Neuron (in vitro differentiated cells): ENCODE results near the gene BMP3.
A peak's percentile ranks its signal among the peaks of the same experiment; 100 is the strongest.

ENCODE experiments used
- H2AFZ ChIP-seq: one replicate; pipeline ENCODE4 v1.6.1; 2013; ENCODE audit warnings: low read depth, mild to moderate bottlenecking, inconsistent platforms, low read length, moderate library complexity
- H3K27me3 ChIP-seq: one replicate; pipeline ENCODE4 v1.6.1; 2013; ENCODE audit warnings: low read length; ENCODE audit not compliant: insufficient read depth
- H3K36me3 ChIP-seq: one replicate; pipeline ENCODE4 v1.6.1; 2013; ENCODE audit warnings: low read length; ENCODE audit not compliant: insufficient read depth
- H3K4me1 ChIP-seq: one replicate; pipeline ENCODE4 v1.6.1; 2013; ENCODE audit warnings: low read length; ENCODE audit not compliant: insufficient read depth
- H3K4me3 ChIP-seq: 2 replicates; pipeline ENCODE4 v1.5.1; 2013; ENCODE audit warnings: mild to moderate bottlenecking, low read length, moderate library complexity
- H3K9me3 ChIP-seq: one replicate; pipeline ENCODE4 v1.6.1; 2013; ENCODE audit warnings: low read length

BMP3 gene

DNA sequence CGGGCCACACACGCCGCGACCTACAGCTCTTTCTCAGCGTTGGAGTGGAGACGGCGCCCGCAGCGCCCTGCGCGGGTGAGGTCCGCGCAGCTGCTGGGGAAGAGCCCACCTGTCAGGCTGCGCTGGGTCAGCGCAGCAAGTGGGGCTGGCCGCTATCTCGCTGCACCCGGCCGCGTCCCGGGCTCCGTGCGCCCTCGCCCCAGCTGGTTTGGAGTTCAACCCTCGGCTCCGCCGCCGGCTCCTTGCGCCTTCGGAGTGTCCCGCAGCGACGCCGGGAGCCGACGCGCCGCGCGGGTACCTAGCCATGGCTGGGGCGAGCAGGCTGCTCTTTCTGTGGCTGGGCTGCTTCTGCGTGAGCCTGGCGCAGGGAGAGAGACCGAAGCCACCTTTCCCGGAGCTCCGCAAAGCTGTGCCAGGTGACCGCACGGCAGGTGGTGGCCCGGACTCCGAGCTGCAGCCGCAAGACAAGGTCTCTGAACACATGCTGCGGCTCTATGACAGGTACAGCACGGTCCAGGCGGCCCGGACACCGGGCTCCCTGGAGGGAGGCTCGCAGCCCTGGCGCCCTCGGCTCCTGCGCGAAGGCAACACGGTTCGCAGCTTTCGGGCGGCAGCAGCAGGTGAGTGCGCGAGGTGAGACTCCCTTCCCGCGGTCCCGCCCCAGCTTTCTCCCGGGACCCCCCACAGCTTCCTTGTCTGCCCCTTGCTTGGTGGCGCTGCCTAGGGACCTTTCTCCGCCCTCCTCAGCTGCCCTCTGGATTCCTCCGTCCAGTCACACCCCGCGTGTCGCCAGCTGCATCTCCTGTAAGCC is 678 bp downstream of the BMP3 start:
- H3K27me3 ChIP-seq, result peaks cover 56% of the 10 kb centered on the region
- peak overlapping the region; percentile 29 for H3K4me3 ChIP-seq
- peak overlapping the region; percentile 24 for H2AFZ ChIP-seq
- no peaks in the 10 kb centered on the region for H3K9me3 ChIP-seq
- no peaks in the 10 kb centered on the region for H3K36me3 ChIP-seq
- H3K4me1 ChIP-seq, result peaks cover 6% of the 10 kb centered on the region

DNA sequence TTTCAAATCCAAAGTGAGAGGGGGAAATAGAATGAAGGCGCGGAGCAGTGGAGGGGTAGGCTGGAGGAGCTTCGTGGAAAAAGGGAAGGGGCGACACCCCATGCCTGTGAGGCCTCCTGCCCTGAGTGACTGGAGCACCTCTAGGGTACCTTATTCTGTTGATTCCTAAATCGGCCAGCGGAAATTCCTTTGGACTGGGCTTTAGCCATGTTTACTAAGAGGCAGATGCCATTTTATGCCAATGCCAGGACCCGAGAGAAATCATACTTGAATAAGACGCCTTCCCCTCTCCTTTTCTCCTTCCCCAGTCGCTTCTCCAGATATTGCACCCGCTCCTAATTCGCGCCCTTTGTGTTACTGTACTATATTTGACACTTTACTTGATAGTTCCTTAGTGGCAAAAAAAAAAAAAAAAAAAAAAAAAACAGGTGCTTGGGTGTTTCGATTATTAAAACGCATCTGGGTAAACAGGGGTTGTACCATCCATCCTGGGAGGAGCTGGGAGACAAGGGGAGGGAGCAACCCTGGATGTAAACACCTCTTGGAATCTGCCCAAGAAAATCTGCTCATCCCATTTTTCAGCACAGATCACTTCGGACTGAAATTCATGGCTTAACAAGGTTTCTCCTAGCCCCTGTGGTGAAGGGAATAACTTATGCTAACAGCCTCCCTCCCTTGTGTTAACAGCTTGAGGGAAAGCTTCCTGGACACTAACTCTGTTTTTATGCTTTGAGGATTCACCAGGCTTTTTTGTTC is 1.5 kb downstream of the BMP3 start:
- H2AFZ ChIP-seq, result no peak overlapping the region
- H3K4me3 ChIP-seq, result no peak overlapping the region
- no peaks in the 10 kb centered on the region for H3K9me3 ChIP-seq
- H3K4me1 ChIP-seq, result peaks cover 6% of the 10 kb centered on the region
- no peaks in the 10 kb centered on the region for H3K36me3 ChIP-seq
- peaks cover 56% of the 10 kb centered on the region for H3K27me3 ChIP-seq

DNA sequence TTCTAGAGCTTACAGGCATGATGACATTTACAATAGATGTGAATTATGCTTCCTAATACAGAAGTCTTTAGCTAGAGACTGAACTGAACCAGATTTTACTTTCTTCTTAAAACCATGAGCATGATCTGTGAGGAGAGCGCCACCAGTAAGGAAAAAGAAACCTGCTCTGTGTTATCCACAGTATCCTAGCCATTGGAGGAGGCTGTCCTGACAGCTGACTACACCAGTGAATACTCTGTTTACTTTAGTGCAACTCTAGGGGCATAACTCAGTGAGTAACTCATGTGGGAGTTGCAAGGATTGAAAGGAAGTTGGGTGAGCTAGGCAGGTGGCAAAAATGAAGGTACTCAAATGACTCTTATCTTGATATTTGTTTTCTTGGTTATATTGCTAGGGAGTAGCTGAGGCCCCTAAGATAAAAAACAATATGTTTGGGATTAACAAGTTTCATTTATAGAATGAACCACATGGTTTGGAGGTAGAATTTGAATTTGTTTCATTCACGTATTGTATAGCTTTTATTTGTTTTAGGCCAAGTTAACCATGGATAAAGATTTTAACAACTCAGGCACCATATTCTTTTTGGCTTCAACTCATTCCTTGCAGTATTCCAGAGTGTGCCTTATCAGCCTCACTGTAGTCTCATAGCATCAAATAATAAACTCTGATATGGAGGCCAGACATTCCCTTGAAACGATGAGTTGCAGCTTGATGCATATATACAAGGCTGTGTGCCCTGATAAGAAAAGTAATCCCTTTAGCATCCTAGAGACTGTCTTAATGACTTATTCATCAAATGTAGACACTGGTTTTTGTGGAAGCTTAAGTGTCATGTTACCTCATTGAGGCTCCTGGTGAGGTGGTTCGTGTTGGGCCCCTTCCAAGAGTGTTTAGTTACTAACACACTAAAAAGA is 2.5 kb downstream of the BMP3 start:
- Histone ChIP-seq H3K27me3 (peaks cover 56% of the 10 kb centered on the region), H3K4me3 (no peak overlapping the region)

DNA sequence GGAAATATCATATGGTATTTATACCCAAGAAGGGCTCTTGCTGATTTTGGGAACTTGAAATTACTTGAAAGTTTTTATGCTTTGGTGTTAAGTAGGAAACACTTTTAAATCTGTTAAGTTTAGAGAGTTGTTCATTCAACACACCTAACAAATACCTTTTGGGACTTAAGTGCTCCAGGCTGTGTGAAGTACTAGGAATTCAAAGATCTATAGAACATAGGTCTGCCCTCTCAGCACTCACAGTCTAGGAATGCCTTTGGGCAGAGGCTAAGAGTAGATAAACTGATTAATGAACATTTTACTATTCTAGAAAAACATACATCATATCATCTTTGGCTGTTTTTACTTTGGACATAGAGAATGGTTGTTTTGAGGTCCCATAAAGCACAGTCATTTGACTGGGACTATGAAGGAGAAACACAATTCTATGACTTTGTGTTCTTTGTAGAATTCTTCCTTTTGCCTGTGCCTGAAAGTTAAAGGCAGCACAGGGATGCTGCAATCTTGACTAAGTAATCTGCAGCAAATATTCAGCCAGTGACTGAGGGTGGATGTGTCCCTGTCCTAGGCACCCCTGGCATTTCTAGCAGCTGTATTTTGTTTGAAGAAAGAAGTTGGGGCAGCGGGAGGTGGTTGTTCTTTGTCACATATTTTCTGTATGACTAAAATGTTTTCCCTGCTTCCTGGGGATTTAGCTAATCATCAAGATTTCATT is 8.3 kb downstream of the BMP3 start:
- Histone ChIP-seq H3K36me3 (no peaks in the 10 kb centered on the region), H3K4me3 (no peak overlapping the region), H3K27me3 (peaks cover 4% of the 10 kb centered on the region), H2AFZ (no peak overlapping the region), H3K4me1 (no peaks in the 10 kb centered on the region), H3K9me3 (no peaks in the 10 kb centered on the region)

More for the DNA sequence above, 2.5 kb downstream of the BMP3 start:
- Histone ChIP-seq H3K4me1 (peaks cover 6% of the 10 kb centered on the region), H2AFZ (no peak overlapping the region), H3K36me3 (no peaks in the 10 kb centered on the region), H3K9me3 (no peaks in the 10 kb centered on the region)

DNA sequence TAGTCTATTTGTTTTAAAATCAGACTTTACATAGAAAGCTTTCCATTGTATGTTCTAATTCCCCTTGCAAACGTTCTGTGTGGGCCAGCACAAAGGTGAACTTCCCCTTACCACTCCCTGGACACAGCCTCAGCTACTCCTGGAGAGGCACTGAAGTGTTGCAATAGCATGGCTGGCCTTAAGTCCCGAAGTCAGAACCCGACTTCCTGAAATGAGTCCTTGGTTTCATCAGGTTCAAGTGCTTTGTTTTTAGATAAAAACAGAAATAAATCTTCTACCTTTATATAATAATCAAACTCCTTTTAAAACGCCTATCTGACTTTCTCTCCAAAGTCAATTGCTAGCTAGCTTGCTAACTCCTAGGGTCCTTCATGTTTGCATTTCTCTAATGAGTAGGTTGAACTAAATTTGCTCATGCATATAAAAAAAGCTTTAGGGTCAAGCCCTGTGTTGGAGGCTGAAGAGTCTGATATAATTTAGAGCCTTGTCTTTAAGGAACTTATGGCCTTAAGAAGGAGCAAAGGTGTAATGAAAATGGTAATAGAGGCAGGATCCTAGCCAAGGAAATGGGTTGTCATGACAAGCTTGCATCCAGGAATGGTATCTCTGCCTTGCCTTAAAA is 9.0 kb downstream of the BMP3 start:
- H3K27me3 ChIP-seq, result no peaks in the 10 kb centered on the region
- no peaks in the 10 kb centered on the region for H3K9me3 ChIP-seq
- no peak overlapping the region for H3K4me3 ChIP-seq
- H3K4me1 ChIP-seq, result no peaks in the 10 kb centered on the region
- no peak overlapping the region for H2AFZ ChIP-seq
- no peaks in the 10 kb centered on the region for H3K36me3 ChIP-seq

DNA sequence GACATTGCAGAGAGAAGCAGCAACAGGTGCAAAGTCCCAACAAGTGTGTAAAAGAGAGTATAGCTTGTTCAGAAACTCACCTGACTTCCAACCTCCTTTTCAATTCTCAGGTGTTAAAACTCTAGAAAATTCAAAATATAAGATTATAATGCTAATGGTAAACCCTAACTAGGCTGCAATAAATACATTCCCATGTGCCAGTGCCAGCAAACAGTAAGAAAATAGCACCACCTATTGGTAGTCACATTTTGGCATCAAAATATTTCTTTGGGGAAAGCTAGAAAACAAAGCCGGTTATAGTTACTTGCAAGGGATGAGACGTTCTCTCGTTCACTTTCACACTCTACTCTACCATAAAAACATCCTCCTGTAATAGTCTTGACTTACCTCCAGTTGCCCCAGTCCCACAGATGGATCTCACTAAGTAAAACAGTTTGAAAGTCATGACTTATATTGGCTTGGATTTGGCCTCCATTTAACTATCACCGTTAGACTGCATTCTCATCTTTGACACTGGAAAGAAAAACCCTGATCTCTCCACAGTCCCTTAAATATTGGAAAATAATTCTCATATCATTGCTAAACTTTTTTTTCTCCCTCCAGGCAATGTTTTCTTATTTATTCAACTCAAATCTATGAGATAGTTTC is 9.6 kb downstream of the BMP3 start:
- H3K36me3 ChIP-seq, result no peaks in the 10 kb centered on the region
- no peak overlapping the region for H3K4me3 ChIP-seq
- H3K27me3 ChIP-seq, result no peaks in the 10 kb centered on the region

DNA sequence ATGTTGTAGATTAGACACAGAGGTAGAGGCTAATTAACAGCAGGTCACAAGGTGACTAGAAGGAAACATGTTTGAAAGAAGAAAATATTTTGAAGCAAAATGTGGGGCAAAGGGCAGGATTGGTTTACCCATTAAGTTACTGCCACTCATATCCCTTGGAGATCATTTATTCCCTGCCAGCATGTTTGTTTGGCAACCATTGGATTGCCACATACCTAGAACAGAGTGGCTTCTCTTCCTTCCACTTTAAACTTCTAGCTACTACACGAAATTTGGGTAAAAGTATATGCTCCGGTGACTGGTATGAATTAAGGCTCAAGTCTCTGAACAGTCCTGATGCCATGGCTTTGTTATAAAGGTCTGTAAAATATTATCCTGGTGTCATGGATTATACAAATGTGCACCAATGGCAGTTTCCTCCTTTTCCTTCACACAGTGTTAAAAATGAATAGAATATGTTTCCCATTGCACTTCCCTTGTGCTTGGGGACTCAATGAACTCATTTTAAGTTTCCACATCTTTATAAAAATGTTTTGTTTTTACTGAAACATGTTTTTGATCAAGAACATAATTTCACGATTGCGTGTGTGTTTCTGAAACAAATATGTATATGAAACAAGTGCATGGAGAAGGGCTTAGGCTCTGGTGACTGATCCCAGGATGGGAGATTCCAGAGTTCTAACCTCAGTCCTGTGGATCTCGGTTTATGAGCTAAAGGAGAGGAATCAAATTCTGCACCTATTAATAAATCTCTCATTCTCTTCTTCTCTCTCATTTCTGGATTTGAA is 12.3 kb downstream of the BMP3 start:
- no peaks in the 10 kb centered on the region for H3K9me3 ChIP-seq
- no peaks in the 10 kb centered on the region for H3K36me3 ChIP-seq
- no peak overlapping the region for H2AFZ ChIP-seq
- no peaks in the 10 kb centered on the region for H3K4me1 ChIP-seq
- H3K27me3 ChIP-seq, result no peaks in the 10 kb centered on the region
- no peak overlapping the region for H3K4me3 ChIP-seq

More for the DNA sequence above, 9.6 kb downstream of the BMP3 start:
- Histone ChIP-seq H3K9me3 (no peaks in the 10 kb centered on the region), H3K4me1 (no peaks in the 10 kb centered on the region), H2AFZ (no peak overlapping the region)

DNA sequence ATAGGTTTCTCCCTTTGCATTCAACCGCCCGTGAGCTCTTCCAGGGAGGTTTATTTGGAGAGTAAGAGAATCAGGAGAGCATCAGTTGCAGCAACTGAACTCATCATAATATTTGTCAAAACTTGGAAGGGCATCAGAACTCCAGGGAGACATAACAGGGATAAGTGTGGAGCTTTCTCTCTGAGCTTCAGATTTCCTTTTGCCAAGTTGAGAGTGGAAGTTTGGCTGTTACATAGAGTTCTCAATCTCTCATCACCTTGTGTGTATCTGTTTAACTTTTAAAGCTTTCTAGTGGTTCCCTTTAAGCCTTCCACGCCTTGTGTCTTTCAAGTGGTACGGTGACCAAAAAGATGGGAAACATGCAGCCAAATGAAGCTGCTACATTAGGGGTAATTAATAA is 18.8 kb downstream of the BMP3 start:
- H2AFZ ChIP-seq, result no peak overlapping the region
- H3K4me3 ChIP-seq, result no peak overlapping the region
- H3K36me3 ChIP-seq, result no peaks in the 10 kb centered on the region
- no peaks in the 10 kb centered on the region for H3K27me3 ChIP-seq
- H3K9me3 ChIP-seq, result no peaks in the 10 kb centered on the region
- H3K4me1 ChIP-seq, result no peaks in the 10 kb centered on the region

DNA sequence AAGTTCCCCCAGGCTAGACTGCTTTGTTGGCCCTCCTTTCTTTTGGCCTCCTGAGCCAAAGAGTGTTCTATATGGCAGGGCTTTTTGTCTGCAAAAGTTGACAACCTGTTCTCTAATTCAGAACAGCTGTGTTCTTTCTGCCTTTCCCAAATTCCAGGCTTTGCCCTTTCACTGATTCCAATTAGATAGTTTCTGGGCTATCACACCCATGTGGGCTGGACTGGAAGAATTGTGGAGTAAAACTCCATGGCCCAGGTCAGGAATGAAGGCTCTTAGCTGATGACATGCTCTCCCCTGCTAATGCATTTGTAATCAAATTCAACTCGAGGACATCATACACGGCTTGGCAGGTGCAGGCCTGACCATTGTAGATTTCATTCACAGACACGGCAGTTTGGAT is 19.4 kb downstream of the BMP3 start:
- Histone ChIP-seq H2AFZ (no peak overlapping the region), H3K36me3 (no peaks in the 10 kb centered on the region), H3K4me3 (no peak overlapping the region), H3K27me3 (no peaks in the 10 kb centered on the region), H3K4me1 (no peaks in the 10 kb centered on the region), H3K9me3 (no peaks in the 10 kb centered on the region)

DNA sequence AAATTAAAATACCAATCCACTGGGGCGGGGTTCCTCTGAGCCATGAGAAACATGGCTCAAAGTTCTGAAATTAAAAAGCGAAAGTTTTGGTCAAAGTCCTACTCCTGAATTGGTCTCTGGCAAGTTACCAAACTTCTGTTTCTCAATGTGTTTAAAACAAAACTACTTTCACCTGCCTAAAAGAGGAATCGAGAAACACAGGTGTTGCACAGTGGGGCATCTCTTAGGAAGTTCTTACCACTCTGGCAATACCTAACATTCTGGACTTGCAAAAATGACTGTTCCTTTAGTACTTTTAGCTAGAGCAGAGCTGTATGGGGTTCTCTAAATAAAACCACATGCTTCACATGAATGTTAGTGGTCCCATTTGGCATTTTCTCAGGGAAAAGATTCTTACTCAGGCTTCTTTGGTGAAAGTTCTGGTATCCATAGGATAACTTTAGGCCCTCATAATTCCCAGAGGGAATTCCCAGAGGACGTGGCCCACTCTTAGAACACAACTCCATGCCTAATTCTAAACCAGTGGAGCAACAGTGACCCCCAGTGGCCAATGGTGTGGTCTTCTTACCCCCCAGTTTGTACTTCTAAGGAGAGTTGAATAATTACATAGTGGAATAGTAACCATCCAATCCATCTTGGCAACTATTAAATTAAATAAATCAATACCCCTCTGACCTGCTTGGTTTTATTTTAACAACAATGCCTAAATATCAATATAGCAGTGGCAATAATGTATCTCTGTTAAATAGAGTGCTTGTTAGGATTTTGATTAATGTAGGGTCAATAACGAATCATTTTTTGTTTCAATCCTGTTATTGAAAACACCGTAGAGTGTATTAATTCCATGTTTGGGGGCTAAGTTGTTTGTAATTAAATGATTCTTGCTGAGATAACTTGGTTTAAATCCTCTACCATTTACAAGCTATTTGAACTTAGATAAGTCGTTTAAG is 21.9 kb downstream of the BMP3 start:
- Histone ChIP-seq H2AFZ (no peak overlapping the region), H3K4me1 (no peaks in the 10 kb centered on the region), H3K36me3 (no peaks in the 10 kb centered on the region), H3K27me3 (no peaks in the 10 kb centered on the region), H3K9me3 (no peaks in the 10 kb centered on the region), H3K4me3 (no peak overlapping the region)
